ENCODE measurements around the gene RSPH3. TPM values are rescaled to one million over a fixed set of nuclear protein-coding genes. Genes with fewer than 3 reads are reported as not detected.

Gene RSPH3
- total RNA-seq, 1 donor = 6.4 TPM

DNA sequence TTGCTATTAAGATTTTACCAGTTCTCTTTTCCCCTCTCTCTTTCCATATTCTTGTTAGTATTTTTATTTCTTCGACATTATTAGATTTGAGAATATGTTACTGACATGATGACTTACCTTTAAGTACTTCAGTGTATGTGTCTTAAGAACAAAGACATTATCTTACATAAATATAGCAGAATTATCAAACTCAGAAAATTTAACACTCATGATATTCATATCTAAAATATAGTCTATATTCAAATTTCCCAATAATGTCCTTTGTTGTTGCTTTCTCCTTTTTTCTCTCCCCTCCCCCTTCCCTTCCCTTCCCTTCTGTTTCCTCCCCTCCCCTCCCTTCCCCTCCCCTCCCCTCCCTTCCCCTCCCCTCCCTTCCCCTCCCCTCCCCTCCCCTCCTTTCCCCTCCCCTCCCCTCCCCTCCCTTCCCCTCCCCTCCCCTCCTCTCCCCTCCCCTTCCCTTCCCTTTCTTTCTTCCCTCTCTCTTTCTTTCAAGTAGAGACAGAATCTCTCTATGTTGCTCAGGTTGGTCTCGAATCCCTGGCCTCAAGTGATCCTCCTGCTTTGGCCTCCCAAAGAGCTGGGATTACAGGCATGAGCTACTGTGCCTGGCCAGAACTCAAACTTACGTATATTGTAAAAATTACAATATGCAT, 56.5 kb downstream of the RSPH3 start:
- no peak for DNase-seq (ENCODE audit: low read depth)

DNA sequence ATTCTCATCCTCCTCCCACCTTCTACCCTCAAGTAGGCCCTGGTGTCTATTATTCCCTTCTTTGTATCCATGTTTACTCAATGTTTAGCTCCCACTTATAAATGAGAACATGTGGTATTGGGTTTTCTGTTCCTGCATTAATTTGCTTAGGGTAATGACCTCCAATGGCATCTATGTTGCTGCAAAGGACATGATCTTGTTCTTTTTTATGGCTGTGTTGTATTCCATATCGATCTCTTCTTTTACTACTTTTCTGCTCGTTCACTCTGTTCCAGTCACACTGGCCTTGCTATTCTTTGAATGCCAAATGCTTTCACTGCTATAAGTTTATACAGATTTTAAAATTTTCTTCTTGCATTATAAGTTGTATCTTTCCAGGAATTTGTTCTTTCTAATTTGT, 57.7 kb downstream of the RSPH3 start:
- TF ChIP-seq, protein P1, sequence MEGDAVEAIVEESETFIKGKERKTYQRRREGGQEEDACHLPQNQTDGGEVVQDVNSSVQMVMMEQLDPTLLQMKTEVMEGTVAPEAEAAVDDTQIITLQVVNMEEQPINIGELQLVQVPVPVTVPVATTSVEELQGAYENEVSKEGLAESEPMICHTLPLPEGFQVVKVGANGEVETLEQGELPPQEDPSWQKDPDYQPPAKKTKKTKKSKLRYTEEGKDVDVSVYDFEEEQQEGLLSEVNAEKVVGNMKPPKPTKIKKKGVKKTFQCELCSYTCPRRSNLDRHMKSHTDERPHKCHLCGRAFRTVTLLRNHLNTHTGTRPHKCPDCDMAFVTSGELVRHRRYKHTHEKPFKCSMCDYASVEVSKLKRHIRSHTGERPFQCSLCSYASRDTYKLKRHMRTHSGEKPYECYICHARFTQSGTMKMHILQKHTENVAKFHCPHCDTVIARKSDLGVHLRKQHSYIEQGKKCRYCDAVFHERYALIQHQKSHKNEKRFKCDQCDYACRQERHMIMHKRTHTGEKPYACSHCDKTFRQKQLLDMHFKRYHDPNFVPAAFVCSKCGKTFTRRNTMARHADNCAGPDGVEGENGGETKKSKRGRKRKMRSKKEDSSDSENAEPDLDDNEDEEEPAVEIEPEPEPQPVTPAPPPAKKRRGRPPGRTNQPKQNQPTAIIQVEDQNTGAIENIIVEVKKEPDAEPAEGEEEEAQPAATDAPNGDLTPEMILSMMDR (IDR thresholded peaks at IDR 0.05; ENCODE audit: insufficient read depth, low read length) = no peak
- H3K4me3 ChIP-seq (ENCODE audit: low read depth, low read length) = no peak overlapping the region
- no peak for DNase-seq (ENCODE audit: low read depth)

More for the DNA sequence above, 56.5 kb downstream of the RSPH3 start:
- TF ChIP-seq, protein P1 (IDR thresholded peaks at IDR 0.05; ENCODE audit: insufficient read depth, low read length) = no peak
- H3K4me3 ChIP-seq (ENCODE audit: low read depth, low read length) = no peak overlapping the region

DNA sequence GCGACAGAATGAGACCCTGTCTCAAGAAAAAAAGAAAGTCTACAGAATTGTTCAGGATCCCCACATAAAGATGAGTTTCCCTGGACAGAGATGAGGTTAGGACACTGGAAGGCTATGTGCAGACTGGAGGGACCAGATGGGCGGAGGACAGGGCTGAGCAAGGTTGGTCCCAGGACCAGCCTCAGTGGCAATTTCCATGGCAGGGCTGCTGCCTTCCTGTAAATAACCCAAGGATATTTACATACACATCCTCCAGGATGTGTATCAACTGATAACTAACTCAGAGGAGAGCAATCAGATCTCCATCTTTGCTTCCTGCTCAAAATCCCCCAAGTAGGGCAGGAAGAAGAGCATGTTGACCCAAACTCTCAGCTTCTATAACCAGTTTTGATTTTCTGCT, 58.8 kb downstream of the RSPH3 start:
- H3K4me3 ChIP-seq (ENCODE audit: low read depth, low read length) = no peak overlapping the region
- TF ChIP-seq, protein P1 (IDR thresholded peaks at IDR 0.05; ENCODE audit: insufficient read depth, low read length) = no peak
- no peak for DNase-seq (ENCODE audit: low read depth)

DNA sequence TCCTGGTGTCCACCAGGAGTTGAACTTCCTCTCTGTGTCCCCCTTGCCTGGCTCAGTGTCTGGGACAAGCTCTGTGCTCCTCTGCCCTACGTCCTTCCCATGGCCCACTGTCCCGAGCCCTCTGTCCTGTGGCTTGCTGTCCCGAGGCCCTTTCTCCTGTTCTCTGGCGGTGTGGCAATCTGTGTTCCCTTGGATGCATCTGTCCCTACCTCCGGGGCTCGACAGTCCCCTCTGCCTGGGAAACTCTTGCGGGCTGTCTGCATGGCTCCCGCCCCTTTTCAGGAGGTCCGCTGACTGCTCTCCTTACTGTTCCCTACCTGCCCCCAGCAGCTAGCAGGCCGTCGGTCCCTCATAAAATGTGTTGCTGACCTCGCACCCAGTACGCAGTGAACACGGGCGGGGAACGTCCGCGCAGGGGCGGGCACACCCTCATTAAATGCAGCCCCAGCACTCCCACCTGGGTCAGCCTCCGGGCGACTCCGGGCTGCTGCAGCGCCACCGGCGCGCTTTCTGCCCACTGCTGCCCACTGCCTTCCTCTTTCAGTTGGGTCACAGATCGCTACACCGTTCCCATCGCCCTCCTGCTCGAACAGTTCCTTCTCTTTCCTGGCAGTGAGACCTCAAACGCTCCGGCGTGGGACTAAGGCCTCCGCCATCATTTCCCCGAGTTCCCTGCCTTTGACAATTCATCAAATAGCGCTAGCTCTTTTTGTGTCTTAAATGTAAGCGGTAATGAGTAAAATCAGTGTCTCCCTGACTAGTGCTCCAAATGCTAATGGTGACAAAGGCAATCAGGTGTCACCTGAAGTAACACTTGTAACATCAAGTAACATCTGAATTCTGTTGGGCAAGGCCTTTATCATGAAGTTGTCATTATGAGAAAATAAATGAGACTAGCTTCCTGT, 60.5 kb downstream of the RSPH3 start:
- no peak overlapping the region for H3K4me3 ChIP-seq (ENCODE audit: low read depth, low read length)

DNA sequence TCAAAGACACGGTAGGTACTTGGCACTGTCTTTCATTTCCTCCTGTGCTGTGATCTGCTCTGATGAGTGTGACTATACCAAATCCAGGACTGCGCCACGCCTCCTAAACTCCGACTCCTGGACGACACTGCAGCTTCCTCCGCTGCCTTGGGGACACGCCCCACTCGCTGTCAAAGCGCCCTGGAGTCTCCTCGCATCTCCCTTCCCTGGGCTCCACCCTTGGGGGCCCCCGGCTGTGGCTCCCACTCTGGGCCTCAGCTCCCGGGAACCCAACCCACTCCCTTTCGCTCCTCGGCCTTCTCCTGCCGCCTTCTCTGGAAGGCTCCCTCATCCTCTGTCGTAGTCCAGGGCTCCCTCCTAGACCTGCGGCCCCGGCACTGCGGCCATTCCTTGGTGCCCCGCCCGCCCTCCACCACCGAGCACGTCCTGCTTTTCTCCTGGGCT, 61.2 kb downstream of the RSPH3 start:
- no peak for DNase-seq (ENCODE audit: low read depth)
- peak overlapping the region; percentile 28 for H3K4me3 ChIP-seq (ENCODE audit: low read depth, low read length)
- TF ChIP-seq, protein P1 (IDR thresholded peaks at IDR 0.05; ENCODE audit: insufficient read depth, low read length) = no peak

More for the DNA sequence above, 60.5 kb downstream of the RSPH3 start:
- DNase-seq (ENCODE audit: low read depth) = no peak
- TF ChIP-seq, protein P1 (IDR thresholded peaks at IDR 0.05; ENCODE audit: insufficient read depth, low read length) = no peak

DNA sequence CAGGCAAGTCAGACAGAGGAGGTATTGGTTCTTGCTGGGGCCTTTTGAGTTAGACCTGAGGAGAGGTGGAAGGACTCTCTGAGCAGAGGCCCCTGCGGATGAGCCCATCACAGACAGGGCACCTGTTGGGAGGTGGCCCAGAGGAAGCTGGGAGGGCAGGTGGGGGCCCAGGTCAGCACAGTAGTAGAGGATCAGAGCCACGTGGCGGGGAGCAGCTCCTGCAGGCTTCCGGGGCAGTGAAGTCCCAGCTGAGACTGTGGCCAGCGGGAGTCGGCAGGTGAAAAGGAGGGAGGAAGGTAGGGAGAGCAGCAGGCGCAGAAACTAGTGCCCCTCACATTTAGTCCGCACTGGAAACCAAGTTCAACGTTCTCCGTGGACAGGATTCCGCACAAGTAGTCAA, 61.8 kb downstream of the RSPH3 start:
- TF ChIP-seq, protein P1 (IDR thresholded peaks at IDR 0.05; ENCODE audit: insufficient read depth, low read length) = no peak
- H3K4me3 ChIP-seq (ENCODE audit: low read depth, low read length) = no peak overlapping the region
- DNase-seq (ENCODE audit: low read depth) = no peak

Data from fibroblast of the aortic adventitia (primary cell).